GM21390 (cell line): ENCODE measurements around the gene SACS.
"Not testable (repeated sequence)": the region's sequence is repeated elsewhere in the genome, so short reads cannot be mapped to it uniquely, and the experiment has no call there.

Source experiments
- ATAC-seq: cut with Tn5 transposase; IDR thresholded peaks from one replicate; pipeline ENCODE4 v1.9.1; 2021; ENCODE audit not compliant: unreplicated experiment

The SACS gene

DNA sequence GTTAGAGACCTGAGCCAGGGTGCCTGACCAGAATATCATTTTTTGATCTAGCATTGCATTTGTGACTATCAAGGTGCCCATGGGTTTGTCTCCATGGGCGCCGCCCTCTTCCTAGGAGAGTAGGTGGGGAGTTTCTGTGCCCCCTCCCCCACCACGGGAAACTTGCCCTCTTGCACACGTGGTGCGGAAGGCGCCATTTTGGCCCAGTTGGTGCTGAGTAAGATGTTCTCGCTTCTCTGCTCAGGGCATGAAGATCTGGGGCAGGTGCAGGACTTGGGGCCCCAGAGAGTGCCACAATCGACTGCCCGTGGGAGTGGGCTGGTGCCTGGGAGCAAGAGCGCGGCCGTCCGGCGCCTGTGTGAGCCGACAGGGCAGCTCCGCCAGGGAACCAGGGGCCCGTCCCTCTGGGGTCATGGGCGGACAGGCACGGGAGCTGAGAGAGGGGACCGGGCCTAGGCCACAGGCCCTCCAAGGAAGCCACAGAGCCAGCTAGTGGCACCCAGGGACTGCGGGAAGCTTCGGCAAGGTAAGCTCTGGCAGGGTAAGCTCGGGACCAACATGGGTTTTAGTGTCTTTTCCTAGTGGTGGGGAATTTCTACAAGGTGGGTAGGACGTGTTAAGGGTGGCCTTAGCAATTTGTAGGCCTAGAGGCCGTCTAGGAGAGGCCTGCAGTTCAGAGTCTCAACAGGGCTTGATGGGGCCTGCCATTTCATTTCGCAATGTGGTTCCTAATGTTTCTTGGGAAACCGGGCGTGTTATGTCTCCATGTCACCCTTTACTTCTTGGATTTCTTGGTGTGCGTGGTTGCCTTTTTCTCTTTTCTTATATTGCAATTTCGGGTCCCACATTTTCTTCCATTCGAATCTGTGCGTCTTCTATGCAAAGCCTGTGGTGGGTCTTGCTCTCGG lies 14.5 kb downstream of the SACS start:
- ATAC-seq, result no peak

GRCh38 chr13:23414682-23415081 lies 18.8 kb downstream of the SACS start:
- ATAC-seq, result no peak

GRCh38 chr13:23411706-23412105 lies 21.8 kb downstream of the SACS start:
- no peak for ATAC-seq

DNA sequence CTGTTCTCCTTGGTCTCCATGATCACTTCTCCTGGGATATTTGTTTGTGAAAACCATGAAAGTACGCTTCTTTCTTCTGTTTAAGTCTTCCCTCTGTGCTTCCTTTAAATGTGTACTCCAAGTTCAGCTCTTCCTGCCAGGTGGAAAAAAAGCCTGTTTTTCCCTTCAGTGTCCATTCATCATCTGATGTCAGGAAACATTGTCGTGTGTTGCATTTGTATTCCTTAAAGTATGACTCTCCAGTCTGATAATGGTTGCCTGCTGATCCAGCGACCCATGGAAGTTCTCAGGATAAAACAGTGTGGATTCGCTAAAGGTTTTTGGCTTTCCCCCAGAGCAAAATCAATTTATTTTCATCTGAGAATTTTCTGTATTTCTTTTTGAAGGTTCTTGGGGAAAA lies 22.3 kb downstream of the SACS start:
- ATAC-seq, result no peak

DNA sequence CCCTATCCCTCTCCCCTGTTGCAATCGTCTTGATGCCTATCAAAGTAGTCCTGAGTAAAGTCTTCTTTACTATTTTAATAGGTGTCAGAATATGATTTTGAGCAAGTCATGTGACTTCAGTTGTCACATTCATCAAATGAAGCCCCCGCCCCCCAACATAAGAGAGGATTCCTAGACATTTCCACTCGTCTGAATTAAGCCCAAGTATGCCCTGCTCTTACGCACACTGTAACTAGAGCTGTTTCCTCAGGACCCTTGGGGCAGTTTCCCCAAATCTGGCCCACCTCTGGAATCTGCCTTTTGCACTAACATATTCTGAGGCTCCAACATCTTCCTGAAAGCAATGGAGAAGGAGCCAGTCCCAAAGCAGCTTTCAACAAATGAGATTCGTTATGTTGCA lies 25.5 kb downstream of the SACS start:
- no peak for ATAC-seq

- not testable (repeated sequence) for ATAC-seq
Measured at GRCh38 chr13:23401156-23401555, 32.3 kb downstream of the SACS start.

DNA sequence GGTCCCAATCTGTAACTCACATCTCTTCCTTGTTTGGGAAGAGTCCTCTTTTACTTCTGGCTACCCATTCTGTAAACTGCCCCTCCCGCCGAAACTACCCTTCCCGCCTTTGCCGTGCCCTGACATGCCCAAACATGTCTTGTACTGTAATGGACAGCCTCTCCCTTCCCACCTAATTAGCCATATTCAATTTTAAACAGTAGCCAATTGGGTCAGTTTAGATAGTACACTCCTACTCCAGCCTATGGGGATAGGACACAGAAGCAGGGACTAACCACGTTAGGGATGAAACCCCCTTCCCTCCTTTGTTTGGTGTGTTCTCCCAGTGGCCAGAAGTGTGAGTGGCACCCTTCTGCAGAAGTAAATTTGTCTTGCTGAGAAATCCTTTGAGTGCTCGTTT lies 34.2 kb downstream of the SACS start:
- ATAC-seq, result no peak

DNA sequence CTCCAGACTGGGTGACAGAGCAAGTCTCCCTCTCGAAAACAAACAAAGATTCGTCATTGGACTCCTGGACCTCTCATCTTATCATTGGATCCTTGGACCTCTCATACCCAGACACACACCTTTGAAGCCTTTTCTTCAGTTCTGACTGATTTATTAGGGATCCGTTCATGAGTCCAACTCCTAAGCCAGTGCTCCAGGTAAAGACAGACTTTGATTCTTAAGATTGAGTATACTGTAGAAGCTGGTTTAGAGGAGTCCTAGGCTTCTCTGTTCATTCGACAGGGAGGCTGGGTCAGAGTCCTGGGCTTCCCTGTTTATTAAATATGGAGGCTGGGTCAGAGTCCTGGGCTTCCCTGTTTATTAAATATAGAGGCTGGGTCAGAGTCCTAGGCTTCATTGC lies 38.7 kb downstream of the SACS start:
- no peak for ATAC-seq

- ATAC-seq, result no peak
Measured at GRCh38 chr13:23392925-23393645, 40.4 kb downstream of the SACS start.

DNA sequence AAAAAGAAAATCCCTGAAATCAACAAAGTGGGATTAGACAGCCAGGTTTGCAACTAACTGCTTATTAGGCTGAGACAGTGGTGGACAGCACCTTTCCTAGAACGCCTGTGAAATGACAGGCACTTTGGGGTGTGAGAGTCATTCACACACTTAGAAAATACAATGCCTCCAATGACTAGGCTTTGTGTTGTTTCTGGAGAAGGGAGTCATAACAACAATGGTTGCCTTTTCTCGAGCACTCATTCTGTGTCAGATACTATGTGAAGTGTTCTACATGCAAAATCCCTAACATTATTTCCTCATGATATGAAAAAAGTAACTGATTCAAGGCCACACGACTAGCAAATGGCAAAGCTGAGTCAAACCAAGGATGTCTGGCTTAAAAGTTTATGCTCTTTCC lies 41.2 kb downstream of the SACS start:
- ATAC-seq, result no peak

GRCh38 chr13:23391752-23392151 lies 41.8 kb downstream of the SACS start:
- no peak for ATAC-seq

DNA sequence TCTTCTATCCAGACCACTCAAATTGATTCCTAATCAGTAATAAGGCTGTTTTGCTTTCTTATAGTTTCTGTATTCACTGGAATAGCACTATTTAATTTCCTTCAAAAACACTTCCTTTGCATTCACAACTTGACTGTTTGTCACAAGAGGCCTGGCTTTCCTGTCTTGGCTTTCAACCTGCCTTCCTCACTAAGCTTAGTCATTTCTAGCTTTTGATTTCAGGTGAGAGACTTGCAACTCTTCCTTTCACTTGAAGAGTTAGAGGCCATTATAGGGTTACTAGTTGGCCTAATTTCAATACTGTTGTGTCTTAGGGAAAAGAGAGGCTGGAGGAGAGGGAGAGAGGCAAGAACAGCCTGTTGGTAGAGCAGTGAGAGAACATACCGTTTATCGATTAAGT lies 47.0 kb downstream of the SACS start:
- ATAC-seq, result peak; percentile 79

- ATAC-seq, result no peak
Measured at GRCh38 chr13:23385931-23386330, 47.6 kb downstream of the SACS start.

- peak; percentile 67 for ATAC-seq
Measured at GRCh38 chr13:23384111-23384510, 49.4 kb downstream of the SACS start.

DNA sequence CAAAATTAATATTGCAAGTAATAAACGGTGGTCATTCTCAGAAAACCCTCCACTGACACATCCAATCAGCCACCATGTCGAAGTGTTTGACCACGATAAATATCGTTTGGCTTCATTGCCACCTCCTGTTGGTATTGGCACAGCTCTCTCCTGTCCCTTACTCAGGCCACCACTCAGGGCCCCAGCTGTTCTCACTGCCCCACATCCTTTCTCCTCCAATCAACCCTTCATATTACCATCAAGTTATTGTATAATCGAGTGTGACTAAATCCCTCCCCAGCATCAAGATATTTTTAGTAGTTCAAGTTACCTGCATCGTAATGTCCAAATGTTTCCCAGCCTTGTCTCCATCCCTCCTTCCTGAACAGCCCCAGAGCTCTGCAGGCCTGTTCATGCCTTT lies 50.4 kb downstream of the SACS start:
- ATAC-seq, result no peak

DNA sequence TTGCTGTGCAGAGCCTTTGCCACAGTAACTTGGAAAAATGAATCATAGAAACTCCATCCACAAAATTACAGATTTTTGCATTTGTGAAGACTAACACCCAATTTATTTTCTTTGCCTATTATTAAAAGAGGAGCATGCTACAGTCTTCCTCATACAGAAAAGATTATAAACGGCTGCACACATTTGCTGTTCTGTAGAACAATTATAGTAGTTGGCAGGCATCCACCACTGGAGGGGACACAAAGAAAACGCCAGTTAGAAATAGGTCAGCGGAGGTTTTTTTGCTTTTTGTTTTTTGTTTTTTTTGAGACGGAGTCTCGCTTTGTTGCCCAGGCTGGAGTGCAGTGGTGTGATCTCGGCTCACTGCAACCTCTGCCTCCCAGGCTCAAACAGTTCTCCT lies 51.6 kb downstream of the SACS start:
- no peak for ATAC-seq

DNA sequence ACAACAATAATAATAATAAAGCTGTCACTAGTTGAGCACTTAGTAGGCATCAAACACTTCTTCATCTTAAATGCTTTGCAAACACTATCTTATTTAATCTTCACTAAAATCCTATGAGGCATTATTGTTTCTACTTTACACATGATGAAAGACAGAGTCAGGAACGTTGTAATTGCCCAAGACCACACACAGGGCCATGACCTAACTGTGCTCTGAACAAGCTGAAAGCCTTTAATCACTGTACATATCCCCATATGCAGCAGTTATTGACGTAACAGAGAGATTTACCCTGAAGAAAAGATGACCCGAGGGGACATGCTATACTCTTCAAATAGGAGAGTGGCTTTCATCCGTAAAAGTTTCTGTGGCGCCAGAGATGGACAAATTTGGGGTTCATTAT lies 53.0 kb downstream of the SACS start:
- no peak for ATAC-seq

DNA sequence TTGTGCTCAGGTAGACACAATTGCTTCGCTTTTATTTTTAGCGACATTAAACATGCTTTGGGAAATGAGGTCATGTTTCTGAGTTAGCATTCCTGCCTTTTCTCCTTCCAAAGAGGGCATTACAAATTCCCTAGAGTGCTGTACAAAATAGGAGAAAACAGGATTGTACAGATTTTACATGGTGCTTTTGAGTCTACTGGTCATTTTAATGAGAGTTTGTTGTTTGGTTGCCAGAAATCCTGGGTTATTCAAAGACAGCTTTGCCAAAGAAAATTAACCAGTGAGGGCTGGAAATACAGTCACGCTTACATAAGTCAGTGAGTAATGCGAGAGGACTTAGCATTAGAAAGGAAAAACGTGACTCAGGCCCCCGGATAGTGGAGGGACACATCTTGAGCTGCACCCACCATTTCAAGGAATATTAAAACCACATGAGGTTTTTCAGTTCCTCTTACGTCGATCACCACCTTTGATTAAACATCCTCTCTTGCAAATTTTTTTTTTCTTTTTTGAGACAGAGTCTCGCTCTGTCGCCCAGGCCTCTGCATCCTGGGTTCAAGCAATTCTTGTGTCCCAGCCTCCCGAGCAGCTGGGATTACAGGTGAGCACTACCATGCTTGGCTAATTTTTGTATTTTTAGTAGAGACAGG lies 55.4 kb downstream of the SACS start:
- ATAC-seq, result no peak

DNA sequence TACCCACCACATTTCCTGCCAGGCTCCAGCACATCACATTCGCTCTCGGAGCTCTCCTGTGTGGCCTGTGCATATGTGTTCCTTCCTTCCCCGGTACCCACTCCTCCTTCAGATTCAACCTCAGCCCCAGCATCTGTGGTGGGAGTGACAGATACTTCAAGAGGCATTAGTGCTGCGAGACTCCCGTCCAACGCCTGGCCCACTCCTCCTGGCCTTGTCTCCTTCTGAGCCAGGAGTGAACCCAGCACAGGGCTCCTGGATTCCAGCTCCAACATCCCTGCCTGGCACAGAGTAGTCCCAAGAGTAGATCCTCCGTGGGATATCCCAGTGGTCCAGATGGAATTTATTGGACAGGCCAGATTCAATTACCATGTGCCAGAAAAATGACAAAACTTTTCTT lies 55.9 kb downstream of the SACS start:
- ATAC-seq, result no peak

GRCh38 chr13:23375001-23375971 lies 58.2 kb downstream of the SACS start:
- ATAC-seq, result peak; percentile 79
